ENCODE data around the gene TBC1D10B.
A peak's percentile ranks its signal among the peaks of the same experiment; 100 is the strongest.

The TBC1D10B gene, protein sequence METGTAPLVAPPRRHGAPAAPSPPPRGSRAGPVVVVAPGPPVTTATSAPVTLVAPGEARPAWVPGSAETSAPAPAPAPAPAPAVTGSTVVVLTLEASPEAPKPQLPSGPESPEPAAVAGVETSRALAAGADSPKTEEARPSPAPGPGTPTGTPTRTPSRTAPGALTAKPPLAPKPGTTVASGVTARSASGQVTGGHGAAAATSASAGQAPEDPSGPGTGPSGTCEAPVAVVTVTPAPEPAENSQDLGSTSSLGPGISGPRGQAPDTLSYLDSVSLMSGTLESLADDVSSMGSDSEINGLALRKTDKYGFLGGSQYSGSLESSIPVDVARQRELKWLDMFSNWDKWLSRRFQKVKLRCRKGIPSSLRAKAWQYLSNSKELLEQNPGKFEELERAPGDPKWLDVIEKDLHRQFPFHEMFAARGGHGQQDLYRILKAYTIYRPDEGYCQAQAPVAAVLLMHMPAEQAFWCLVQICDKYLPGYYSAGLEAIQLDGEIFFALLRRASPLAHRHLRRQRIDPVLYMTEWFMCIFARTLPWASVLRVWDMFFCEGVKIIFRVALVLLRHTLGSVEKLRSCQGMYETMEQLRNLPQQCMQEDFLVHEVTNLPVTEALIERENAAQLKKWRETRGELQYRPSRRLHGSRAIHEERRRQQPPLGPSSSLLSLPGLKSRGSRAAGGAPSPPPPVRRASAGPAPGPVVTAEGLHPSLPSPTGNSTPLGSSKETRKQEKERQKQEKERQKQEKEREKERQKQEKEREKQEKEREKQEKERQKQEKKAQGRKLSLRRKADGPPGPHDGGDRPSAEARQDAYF

DNA sequence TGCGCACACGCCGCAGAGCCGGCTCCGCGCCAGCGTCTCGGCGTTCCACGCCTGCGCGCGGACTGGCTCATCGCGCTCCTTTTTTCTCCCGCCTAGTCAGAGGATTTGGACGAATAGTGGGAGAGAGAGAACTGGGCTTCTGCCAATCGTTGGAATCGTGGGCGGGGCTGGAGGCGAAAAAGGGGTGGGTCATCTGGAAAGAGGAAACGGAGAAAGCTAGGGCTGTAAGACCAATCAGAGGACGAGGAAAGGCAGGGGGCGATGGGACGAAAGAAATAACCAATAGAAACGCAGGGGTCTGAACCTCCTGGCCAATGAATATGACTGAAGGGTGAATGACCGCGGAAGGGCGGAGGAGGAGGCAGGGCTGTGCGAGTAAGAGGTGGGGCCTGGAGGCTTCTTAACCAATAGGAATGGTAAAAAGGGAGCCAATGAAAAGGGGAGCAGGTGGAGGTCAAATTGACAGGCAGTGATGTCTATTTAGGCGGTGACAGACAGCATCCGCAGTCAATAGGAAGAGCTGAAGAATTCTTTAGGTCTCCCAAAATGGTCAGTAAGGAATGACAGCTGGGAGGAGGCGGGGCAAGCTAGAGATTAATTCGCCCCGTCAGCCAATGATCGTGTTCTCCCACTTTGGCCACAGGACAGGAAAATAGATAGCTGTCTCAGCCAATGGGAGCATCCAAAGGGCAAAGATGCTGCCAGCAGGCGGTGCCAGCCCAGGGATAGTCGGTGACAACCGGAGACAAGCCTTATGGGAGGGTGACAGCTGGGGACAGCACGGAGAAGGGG lies at the start of gene TBC1D10B:
Gene TBC1D10B, minus strand, starts transcription at position 39 of the 792 bp plus-strand sequence. CDS start 311 bp downstream, outside the sequence.
- DNase-seq (ENCODE audit: low read depth): peak; percentile 98

DNA sequence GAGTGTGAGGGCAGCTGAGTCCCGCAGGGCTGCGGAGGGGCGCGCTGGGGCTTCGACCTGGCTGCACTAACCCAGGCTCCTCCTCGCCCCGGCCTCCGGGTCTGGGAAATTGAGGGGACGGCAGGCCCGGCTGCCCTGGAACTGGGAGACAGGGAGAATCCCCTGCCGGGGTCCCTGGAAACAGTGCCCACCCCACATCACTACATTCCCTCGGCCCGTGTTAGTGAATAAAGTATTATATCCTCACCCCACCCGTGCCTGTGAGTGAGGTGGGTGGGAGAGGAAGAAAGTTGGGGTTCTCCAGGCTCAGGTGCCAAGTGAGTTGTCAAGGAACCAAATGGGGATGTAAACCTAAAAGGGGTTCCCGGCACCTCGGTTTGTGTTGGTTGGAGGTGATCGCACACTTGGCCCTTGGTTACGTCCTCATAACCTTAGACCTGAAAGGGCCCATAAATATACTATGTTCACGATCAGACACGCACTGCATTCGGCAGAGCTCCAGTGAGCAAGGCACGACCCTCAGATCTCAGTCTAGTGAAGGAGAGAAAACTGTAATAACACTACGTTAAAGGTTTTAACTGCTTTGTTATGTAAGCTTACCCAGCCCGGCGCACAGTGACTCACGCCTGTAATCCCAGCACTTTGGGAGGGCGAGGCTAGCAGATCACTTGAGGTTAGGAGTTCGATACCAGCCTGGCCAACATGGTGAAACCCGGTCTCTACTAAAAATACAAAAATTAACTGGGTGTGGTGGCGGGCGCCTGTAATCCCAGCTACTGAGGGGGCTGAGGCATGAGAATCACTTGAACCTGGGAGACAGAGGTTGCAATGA lies 48.3 kb upstream of the TBC1D10B start:
- DNase-seq (ENCODE audit: low read depth): no peak

DNA sequence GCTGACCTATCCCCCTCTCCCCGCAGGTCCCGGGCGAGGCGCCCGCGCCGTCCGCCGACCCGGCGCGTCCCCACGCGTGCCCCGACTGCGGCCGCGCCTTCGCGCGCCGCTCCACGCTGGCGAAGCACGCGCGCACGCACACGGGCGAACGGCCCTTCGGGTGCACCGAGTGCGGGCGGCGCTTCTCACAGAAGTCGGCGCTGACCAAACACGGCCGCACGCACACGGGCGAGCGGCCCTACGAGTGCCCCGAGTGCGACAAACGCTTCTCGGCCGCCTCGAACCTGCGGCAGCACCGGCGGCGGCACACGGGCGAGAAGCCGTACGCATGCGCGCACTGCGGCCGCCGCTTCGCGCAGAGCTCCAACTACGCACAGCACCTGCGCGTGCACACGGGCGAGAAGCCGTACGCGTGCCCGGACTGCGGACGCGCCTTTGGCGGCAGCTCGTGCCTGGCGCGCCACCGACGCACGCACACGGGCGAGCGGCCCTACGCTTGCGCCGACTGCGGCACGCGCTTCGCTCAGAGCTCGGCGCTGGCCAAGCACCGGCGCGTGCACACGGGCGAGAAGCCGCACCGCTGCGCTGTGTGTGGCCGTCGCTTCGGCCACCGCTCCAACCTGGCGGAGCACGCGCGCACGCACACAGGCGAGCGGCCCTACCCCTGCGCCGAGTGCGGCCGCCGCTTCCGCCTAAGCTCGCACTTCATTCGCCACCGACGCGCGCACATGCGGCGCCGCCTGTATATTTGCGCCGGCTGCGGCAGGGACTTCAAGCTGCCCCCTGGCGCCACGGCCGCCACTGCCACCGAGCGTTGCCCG lies 47.4 kb upstream of the TBC1D10B start:
- peak; percentile 81 for DNase-seq (ENCODE audit: low read depth)

DNA sequence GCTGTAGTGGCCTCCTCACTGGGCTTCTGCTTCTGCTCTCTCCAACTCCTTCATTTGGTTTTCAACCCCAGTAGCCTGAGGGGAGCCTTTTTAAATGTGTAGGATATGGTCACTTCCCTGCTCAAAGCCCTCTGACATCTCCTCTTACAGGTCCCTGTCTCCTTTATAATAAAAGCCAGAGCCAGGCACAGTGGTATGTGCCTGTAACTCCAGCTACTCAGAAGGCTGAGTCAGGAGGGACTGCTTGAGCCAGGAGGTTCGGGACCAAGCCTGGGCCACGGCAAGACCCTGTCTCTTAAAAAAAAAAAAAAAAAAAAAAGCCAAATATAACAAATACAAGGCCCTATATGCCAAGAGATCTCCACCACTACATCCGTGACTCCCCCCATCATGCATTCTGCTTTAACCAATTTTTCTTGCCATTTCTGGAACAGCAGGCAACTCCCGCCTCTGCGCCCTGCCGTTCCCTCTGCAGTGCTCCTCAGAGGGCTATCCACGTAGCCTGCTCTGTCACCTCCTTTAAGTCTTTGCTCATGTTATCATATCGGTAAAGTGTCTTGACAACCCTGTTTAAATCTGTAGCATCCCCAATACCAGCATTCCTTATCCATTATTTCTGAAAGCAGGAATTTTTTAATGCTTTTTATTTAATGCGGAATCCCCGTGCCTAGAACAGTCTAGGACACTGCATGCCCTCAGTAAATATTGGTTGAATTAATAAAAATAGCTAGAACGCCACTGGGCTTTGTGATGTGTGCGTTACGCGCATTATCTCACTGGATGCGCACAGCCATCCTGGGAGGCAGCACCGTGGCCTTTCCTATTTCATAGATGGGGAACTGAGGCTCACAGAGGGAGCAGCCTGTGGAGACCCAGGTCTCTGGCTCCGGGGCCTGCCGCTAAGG lies 46.6 kb upstream of the TBC1D10B start:
- no peak for DNase-seq (ENCODE audit: low read depth)

DNA sequence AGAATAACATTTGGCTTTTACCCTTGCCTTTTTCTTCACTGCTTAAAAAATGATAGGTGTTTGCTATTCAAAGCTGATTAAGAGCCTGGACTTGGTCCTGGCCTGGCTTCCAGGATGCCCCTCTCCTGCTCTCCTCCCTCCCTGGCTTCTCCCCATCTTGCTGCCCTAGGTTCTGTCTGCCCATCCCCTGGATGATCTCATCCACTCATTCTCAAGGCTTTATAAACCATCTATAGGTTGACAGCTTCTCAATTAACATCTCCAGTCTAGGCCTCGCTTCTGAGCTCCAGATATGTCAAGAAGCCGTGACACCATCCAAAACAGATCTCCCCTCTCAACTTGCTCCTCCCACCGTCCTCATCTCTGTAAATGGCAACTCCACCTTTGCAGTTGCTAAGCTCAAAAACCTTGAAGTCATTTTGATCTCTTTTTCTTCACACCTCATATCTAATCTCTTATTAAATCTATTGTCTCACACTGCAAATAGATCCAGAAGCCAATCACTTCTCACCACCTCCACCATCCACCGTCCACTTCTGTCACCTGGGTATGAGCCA lies 45.8 kb upstream of the TBC1D10B start:
- no peak for DNase-seq (ENCODE audit: low read depth)

DNA sequence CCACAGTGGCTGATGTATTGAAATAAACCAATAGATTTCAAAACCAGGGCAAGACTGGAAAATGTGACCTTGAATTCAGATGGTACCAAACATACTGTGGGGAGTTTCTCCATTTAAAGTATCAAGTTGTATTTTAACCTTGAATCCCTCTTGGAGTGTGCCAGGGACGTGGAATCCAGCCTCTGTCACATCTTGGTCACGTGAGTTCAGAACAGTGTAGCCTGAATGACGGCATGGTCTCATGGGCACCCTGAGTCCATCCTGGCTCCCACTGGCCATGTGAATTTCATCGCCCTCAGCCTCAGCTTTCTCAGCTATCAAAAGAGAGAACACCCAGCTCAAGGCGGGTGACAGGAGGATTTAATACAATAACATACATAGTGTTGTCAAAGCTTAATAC lies 43.9 kb upstream of the TBC1D10B start:
- DNase-seq (ENCODE audit: low read depth): no peak

DNA sequence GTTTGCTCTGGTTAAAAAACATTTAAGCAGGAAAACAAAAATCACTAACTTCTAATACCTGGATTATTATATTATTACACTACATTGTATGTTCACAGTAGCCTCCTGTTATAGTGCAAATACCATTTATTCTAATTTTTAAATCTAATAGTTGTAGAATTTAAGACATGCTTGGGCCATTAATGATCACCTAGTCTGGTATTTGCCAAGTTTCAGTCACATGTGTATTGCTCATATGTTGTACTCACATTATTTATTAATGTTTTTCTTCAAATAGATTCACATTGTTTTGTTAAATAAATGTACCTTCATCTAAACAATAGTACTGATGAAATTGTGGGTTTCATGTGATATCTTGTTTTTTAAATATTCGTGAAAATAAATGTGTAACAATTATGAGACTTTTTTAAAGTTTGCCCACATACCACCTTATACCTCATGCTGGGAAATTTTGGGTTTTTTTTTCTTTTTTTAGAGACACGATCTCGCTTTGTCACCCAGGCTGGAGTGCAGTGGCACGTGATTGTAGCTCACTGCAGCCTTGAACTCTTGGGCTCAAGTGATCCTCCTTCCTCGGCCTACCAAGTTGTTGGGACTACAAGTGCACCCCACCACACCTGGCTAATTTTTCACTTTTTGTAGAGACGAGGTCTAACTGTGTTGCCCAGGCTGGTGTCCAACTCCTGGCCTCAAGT lies 43.0 kb upstream of the TBC1D10B start:
- no peak for DNase-seq (ENCODE audit: low read depth)

DNA sequence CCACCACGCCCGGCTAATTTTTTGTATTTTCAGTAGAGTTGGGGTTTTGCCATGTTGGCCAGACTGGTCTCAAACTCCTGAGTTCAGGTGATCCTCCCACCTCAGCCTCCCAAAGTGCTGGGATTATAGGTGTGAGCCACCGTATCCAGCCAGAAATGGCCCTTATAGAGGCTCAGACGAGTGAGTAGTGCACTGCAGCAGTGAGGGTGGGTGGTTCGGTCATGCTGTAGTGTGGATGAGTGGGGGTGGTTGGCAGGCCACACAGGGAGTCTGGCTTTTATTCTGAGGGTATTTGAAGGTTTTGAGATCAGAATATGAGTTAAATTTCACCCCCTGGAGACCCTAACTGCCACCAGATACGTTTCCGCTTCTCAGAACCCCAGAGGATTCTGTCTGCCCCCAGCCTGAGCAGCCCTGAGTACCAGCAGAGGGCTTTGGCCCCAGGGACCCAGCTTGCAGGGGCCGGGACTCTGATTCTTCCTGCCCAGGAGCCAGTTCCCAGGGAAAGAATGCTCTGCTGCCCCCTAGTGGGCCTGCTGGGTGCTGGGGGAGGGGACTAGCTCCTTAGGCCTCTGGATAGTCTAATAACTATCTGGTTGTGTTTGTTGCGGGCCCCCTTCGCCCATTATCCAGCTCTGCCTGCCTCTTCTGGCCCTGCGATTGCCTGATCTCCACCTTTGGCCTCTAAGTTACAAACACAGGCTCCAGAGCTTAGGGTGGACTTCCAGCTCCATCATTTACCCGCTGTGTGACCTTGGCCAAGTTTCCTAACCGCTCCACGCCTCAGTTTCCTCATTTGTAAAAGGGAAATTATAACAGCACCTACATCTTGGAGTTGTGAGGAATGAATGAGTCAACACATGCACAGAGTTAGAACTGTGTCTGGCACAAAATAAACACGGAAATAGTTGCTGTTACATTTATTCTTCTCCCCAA lies 39.1 kb upstream of the TBC1D10B start:
- DNase-seq (ENCODE audit: low read depth): peak; percentile 97

DNA sequence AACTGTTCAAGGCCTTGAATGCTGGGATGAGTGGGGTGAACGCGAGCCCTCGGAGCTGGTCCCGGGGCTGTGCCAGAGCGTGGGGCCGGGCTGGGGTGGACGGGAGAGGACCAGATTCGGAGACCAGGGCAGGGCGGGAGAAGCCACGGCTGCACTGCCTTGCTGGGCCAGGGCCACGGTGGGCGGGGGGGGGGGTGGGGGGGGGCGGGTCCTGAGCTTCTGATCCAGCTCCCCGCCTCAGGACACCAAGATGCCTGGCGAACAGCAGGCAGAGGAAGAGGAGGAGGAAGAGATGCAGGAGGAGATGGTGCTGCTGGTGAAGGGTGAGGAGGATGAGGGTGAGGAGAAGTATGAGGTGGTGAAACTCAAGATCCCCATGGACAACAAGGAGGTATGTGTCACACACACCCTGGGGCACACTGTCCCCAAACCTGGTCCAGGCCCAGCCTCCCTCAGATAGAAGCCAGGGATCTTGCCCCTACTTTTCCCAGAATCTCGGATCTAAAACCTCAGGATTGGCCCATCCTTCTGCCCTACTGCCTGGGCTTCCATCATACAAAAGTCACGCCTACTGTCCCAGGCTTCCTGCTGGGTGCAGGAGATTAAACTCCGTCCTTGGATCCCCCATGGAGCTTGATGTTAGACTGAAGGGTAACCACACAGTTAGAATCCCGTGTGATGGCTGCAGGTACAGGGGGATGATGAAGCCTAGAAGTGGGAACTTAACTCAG lies 37.7 kb upstream of the TBC1D10B start:
- DNase-seq (ENCODE audit: low read depth): no peak

DNA sequence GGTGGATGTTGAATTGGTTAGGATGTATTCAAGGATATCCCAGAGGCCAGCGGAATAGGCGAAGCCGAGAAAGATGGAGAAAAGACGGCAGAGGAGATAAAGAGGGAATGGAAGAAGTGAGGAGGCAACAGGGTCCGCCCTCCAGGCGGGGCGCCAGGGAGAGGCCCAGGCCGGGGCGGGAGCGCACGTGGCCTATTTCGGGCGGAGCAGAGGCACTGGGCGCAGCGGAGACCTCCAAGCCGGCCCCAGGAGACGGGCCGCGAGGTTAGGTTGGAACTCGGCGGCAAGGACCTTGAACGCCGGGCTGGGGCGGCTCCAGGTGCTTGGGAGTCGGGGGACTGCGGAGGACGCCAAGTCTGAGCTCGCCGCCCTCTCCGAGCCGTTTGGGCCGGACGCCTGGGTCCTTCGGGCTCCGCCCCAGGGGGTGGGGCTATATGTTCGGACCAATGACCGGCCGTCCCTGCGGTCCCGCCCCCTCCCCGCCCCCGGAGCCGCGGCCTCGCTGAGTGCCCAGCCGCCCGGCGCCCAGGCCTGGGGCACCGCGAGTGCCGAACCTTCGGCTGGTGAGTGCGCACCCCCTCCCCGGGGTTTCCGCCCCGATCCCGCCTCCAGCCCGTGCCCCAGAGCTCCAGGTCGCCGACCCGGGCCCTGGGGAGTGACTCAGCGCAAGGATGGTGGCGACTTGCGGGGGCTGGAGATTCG lies 37.0 kb upstream of the TBC1D10B start, which contains the start of gene ZNF771:
Gene ZNF771, plus strand, starts transcription at position 505 of the 702 bp plus-strand sequence. CDS start 448 bp downstream, outside the sequence.
- peak; percentile 83 for DNase-seq (ENCODE audit: low read depth)

DNA sequence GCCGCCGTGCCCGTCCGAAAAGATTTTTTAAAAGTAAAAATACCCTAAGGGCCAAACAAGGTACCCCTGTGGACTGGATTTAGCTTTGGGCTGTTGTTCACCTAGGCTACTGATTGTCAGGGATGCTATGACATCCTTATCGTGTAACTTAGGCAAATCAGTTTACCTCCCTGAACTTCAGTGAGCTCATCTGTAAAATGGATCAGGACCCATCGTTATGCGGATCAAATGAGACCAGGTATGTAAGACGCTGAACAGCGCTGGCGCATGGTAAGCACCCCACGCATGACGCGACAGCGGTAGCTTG lies 36.5 kb upstream of the TBC1D10B start:
- no peak for DNase-seq (ENCODE audit: low read depth)

DNA sequence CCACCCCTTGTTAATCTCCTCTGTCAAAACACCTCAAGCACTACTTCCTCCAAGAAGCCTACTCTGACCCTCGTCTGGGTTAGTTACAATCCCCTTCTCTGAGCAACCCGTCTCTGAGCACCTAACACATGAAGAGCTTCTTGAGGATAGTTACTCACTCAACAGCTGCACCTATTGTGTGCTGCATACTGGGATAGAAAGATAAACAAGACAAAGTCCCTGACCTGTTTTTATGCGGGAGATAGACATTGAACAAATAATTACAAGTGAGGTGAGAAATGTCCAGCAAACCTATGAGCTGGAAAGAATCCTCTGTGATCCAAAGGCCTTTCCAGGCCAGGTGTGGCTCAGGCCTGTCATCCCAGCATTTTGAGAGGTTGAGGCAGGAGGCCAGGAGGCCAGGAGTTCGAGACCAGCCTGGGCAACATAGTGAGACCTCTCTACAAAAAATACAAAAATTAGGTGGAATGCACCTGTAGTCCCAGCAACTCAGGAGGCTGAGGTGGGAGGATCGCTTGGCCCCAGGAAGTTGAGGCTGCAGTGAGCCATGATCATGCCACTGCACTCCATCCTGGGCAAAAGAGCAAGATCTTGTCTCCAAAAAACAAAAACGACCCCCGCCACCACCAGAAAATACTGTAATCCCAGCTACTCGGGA lies 31.6 kb upstream of the TBC1D10B start:
- no peak for DNase-seq (ENCODE audit: low read depth)

DNA sequence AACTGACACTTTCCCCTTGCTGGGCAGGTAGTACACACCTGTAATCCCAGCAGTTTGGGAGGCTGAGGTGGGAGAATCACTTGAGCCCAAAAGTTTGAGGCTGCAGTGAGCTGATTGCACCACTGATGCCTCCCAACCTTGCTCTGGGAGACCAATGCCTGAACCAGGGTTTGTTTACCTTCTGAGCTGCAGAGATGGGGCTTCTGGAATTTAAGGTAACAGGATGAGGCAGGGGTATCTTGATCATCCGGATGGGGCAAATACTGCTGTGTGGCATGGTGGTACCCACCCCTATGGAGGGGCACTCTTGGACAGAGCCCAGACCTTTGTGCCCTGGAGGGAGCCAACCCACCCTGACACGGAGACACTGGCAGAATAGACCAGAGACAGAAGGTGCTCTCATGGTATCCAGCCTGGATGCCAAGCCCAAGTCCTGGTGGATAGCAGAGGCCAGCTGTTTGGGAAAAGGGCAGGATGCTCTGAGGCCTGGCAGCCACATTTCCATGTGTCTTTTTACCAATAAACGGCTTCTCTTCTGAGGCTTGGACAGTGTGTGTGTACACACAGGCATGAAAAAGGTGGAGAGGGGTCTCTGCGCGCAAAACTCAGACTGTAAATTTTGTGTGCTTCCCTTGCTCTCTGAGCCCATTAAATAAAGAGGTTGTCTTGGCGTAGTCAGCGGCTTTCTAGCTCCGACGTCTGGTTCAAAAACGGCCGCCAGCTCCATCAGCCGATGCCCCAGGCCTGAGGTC lies 29.3 kb upstream of the TBC1D10B start:
- DNase-seq (ENCODE audit: low read depth): no peak

DNA sequence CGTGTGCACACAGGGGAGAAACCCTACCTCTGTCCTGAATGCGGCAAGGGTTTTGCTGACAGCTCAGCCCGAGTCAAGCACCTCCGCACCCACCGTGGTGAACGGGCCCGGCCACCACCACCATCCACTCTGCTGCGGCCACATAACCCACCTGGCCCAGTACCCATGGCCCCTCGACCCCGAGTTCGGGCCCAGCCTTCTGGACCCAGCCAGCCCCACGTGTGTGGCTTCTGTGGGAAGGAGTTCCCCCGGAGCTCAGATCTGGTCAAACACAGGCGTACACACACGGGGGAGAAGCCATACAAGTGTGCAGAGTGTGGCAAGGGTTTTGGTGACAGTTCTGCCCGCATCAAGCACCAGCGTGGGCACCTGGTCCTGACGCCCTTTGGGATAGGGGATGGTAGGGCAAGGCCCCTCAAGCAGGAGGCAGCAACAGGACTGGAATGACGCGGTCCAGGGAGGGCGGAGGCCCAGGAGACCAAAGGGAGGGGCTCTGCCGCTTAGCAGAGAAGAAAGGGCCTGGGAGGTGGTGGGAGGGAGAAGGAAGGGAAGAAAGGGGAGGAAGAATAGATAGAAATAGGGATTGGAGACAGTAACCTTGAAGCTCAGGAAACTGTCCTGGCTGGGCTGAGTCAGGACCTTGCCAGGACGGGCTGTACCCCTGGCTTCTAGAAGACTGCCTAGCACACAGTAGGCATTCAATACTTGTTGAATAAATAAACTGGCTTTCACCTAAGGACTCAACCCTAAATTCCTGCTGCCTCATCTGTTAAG lies 28.6 kb upstream of the TBC1D10B start:
- DNase-seq (ENCODE audit: low read depth): no peak

Measured in activated T-cell treated with anti-CD3 and anti-CD28 coated beads for 1 hour (primary cell).